Measurements from ENCODE around the gene MYLK4.

The MYLK4 gene

GRCh38 chr6:2729921-2730320 lies 20.8 kb downstream of the MYLK4 start:
- TF ChIP-seq, protein P1, sequence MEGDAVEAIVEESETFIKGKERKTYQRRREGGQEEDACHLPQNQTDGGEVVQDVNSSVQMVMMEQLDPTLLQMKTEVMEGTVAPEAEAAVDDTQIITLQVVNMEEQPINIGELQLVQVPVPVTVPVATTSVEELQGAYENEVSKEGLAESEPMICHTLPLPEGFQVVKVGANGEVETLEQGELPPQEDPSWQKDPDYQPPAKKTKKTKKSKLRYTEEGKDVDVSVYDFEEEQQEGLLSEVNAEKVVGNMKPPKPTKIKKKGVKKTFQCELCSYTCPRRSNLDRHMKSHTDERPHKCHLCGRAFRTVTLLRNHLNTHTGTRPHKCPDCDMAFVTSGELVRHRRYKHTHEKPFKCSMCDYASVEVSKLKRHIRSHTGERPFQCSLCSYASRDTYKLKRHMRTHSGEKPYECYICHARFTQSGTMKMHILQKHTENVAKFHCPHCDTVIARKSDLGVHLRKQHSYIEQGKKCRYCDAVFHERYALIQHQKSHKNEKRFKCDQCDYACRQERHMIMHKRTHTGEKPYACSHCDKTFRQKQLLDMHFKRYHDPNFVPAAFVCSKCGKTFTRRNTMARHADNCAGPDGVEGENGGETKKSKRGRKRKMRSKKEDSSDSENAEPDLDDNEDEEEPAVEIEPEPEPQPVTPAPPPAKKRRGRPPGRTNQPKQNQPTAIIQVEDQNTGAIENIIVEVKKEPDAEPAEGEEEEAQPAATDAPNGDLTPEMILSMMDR (IDR thresholded peaks at IDR 0.05; ENCODE audit: low read length, missing control alignments) = no peak
- H3K4me3 ChIP-seq (replicated peaks; ENCODE audit: low read depth, low read length) = no peak overlapping the region
- no peak for DNase-seq (ENCODE audit: low read depth)

GRCh38 chr6:2725999-2726567 lies 24.6 kb downstream of the MYLK4 start:
- H3K4me3 ChIP-seq (replicated peaks; ENCODE audit: low read depth, low read length) = no peak overlapping the region
- TF ChIP-seq, protein P1 (IDR thresholded peaks at IDR 0.05; ENCODE audit: low read length, missing control alignments) = no peak
- peak; percentile 87 for DNase-seq (ENCODE audit: low read depth)

DNA sequence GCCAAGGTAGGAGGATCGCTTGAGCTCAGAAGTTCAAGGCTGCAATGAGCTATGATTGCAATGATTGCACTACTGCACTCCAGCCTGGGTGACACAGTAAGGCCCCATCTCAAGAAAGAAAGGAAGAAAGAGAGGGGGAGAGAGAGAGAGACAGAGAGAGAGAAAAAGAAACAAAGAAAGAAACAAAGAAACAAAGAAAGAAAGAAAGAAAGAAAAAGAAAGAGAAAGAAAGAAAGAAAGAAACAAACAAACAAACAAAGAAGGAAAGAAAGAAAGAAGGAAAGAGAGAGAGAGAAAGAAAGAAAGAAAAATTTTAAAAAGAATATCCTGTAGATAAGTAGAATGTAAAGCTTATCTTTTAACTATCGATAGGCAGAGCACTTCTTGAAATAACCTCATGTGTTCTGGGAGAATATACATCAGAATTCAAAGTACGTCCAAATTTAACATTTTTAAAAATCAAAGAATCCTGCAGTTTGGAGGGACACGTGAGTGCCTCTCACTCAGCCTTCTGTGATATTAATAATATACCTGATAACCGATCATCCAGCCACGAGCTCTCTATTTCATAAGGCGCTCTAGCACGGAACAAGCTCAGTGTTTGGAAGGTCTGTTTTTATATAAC lies 25.2 kb downstream of the MYLK4 start:
- no peak for DNase-seq (ENCODE audit: low read depth)
- TF ChIP-seq, protein P1 (IDR thresholded peaks at IDR 0.05; ENCODE audit: low read length, missing control alignments) = no peak
- no peak overlapping the region for H3K4me3 ChIP-seq (replicated peaks; ENCODE audit: low read depth, low read length)

- DNase-seq (ENCODE audit: low read depth) = no peak
- TF ChIP-seq, protein P1 (IDR thresholded peaks at IDR 0.05; ENCODE audit: low read length, missing control alignments) = no peak
Measured at GRCh38 chr6:2721219-2721618, 29.5 kb downstream of the MYLK4 start.

DNA sequence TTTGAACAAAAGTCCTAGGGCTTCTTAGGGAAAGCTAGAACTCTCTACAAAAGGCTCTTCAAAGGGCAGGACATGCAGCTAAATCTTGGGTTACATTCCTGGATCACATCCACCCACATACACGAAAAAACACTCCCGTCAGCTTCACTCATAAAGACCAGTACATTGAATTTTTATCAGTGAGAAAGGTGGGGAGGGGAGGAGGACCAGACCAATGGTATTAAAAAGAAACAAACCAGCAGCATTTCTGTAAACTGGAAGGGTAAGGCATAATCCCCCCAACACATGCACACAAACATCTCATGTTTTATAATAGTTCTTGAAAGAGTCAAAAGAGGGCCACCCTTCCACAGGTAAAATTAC lies 31.6 kb downstream of the MYLK4 start:
- H3K4me3 ChIP-seq (replicated peaks; ENCODE audit: low read depth, low read length) = no peak overlapping the region
- DNase-seq (ENCODE audit: low read depth) = peak; percentile 63
- TF ChIP-seq, protein P1 (IDR thresholded peaks at IDR 0.05; ENCODE audit: low read length, missing control alignments) = no peak

More at GRCh38 chr6:2721219-2721618, 29.5 kb downstream of the MYLK4 start:
- H3K4me3 ChIP-seq (replicated peaks; ENCODE audit: low read depth, low read length) = no peak overlapping the region

GRCh38 chr6:2718334-2719092 lies 32.2 kb downstream of the MYLK4 start:
- H3K4me3 ChIP-seq (replicated peaks; ENCODE audit: low read depth, low read length) = no peak overlapping the region
- peak; percentile 61 for DNase-seq (ENCODE audit: low read depth)
- TF ChIP-seq, protein P1 (IDR thresholded peaks at IDR 0.05; ENCODE audit: low read length, missing control alignments) = no peak
